ENCODE data around the gene ERC2. TPM values are rescaled to one million over a fixed set of nuclear protein-coding genes. Genes with fewer than 3 reads are reported as not detected.
A peak's percentile ranks its signal among the peaks of the same experiment; 100 is the strongest.

ERC2 gene
- total and polyA plus RNA-seq, 2 donors (not counting 3 experiments of a cell fraction or from before 2014, with no cell fraction given) = 5.6 to 15.5 TPM

DNA sequence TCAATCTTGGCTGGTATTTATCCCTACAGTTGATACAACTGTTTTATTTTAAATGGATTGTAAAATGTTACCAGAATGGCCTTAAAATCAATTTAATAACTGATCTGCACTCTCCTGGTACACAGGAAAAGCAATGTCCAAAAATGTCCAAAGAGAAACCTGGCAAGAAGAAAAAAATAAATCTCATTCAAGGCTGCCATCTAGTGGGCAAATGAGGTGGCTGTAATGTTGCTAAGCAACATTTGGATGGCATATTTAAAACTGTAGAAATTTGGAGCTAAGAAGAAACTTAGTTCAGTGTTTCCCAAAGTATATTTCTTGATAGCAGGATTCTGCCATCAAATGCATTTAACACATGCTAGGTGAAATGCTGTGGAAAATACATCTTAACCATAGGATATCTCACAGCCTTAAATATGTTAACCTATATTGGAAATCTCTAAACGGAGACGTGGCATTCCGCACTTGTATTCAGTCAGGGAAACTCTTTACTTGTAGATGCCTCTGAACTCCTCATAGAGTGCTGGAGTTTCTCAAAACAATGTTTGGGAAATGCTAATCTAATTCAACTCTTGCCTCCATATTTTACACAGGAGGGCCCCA is 216.8 kb downstream of the ERC2 start:
- Histone ChIP-seq H3K4me3 (replicated peaks in 1 of 3; ENCODE audit: insufficient read depth in 1 of 3, low read depth in 1 of 3, low read length in 3 of 3) (no peak overlapping the region), H3K9me3 (replicated peaks; ENCODE audit: control insufficient read depth, insufficient read depth, low read length) (no peaks in the 10 kb centered on the region), H4K20me1 (replicated peaks; ENCODE audit: control insufficient read depth, extremely low read depth, insufficient read depth, low read length) (no peaks in the 10 kb centered on the region), H3K27me3 (ENCODE audit: control insufficient read depth in 2 of 2, insufficient read depth in 2 of 2, low read length in 2 of 2) (no peaks in the 10 kb centered on the region), H3K36me3 (ENCODE audit: control insufficient read depth in 2 of 2, extremely low read depth in 1 of 2, insufficient read depth in 2 of 2, low read length in 2 of 2) (no peaks in the 10 kb centered on the region), H3K27ac (ENCODE audit: insufficient read depth, low read depth, low read length) (no peak overlapping the region), H3K9me1 (replicated peaks; ENCODE audit: control insufficient read depth, extremely low read depth, insufficient read depth, low read length) (no peaks in the 10 kb centered on the region), H3K79me2 (ENCODE audit: control insufficient read depth, insufficient read depth, low read length) (no peaks in the 10 kb centered on the region), H3K4me1 (ENCODE audit: control insufficient read depth, extremely low read depth, insufficient read depth, low read length) (no peaks in the 10 kb centered on the region), H3K4me2 (ENCODE audit: insufficient read depth, low read length) (no peak overlapping the region), H3K9ac (replicated peaks; ENCODE audit: extremely low read depth, insufficient read depth, low read length) (no peak overlapping the region), H2AFZ (ENCODE audit: low read depth, low read length) (no peak overlapping the region)
- intact Hi-C loops (cut with micrococcal nuclease) (loop anchor here (1.0 to 2.0 kb wide), 7 partner anchors 51 to 1397 kb away; no protein-coding TSS in a partner anchor), dilution Hi-C loops (cut with MboI; ENCODE audit: extremely low pct_ligation_motif_present, low sequenced_read_pairs) (no loop called here)
- no TSS peak for BruUV-seq (replicated peaks)
- TF ChIP-seq, protein P1, sequence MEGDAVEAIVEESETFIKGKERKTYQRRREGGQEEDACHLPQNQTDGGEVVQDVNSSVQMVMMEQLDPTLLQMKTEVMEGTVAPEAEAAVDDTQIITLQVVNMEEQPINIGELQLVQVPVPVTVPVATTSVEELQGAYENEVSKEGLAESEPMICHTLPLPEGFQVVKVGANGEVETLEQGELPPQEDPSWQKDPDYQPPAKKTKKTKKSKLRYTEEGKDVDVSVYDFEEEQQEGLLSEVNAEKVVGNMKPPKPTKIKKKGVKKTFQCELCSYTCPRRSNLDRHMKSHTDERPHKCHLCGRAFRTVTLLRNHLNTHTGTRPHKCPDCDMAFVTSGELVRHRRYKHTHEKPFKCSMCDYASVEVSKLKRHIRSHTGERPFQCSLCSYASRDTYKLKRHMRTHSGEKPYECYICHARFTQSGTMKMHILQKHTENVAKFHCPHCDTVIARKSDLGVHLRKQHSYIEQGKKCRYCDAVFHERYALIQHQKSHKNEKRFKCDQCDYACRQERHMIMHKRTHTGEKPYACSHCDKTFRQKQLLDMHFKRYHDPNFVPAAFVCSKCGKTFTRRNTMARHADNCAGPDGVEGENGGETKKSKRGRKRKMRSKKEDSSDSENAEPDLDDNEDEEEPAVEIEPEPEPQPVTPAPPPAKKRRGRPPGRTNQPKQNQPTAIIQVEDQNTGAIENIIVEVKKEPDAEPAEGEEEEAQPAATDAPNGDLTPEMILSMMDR (IDR thresholded peaks at IDR 0.05; ENCODE audit: extremely low read depth in 1 of 2, insufficient read depth in 1 of 2, low read depth in 1 of 2, low read length in 2 of 2) = peak; percentile 46 to 49
- no peak for TF ChIP-seq GATA2 (IDR thresholded peaks at IDR 0.05; ENCODE audit: insufficient read depth, insufficient read length, low read depth, low read length)
- TF ChIP-seq EZH2 (IDR thresholded peaks at IDR 0.05; ENCODE audit: borderline replicate concordance, low read depth, low read length, severe bottlenecking) = no peak
- CTCF ChIA-PET = interaction anchor here (0.6 to 6.7 kb wide), 84 partner anchors 9 to 1823 kb away, joined by 3 to 98 read pairs (median 4); partner anchors contain the start of gene WNT5A
- DNase-seq (ENCODE audit: low read depth, low spot score) = peak; percentile 66
- FAIRE-seq = peak; percentile 66
- POLR2A ChIA-PET = no interaction called here

- intact Hi-C loops (cut with micrococcal nuclease) = no loop called here
- no peak overlapping the region for H3K9ac ChIP-seq (replicated peaks; ENCODE audit: extremely low read depth, insufficient read depth, low read length)
- dilution Hi-C loops (cut with MboI; ENCODE audit: extremely low pct_ligation_motif_present, low sequenced_read_pairs) = no loop called here
- POLR2A ChIA-PET = no interaction called here
- H3K9me1 ChIP-seq (replicated peaks; ENCODE audit: control insufficient read depth, extremely low read depth, insufficient read depth, low read length) = no peaks in the 10 kb centered on the region
- H3K79me2 ChIP-seq (ENCODE audit: control insufficient read depth, insufficient read depth, low read length) = no peaks in the 10 kb centered on the region
- FAIRE-seq (no peak), DNase-seq (ENCODE audit: low read depth, low spot score) (no peak)
- no peak overlapping the region for H3K4me2 ChIP-seq (ENCODE audit: insufficient read depth, low read length)
- no peak overlapping the region for H3K4me3 ChIP-seq (replicated peaks in 1 of 3; ENCODE audit: insufficient read depth in 1 of 3, low read depth in 1 of 3, low read length in 3 of 3)
- no peak overlapping the region for H3K27ac ChIP-seq (ENCODE audit: insufficient read depth, low read depth, low read length)
- no peaks in the 10 kb centered on the region for H3K36me3 ChIP-seq (ENCODE audit: control insufficient read depth in 2 of 2, extremely low read depth in 1 of 2, insufficient read depth in 2 of 2, low read length in 2 of 2)
- BruUV-seq (replicated peaks) = no TSS peak
- no peak overlapping the region for H2AFZ ChIP-seq (ENCODE audit: low read depth, low read length)
- no peaks in the 10 kb centered on the region for H3K4me1 ChIP-seq (ENCODE audit: control insufficient read depth, extremely low read depth, insufficient read depth, low read length)
- H3K27me3 ChIP-seq (ENCODE audit: control insufficient read depth in 2 of 2, insufficient read depth in 2 of 2, low read length in 2 of 2) = no peaks in the 10 kb centered on the region
- no peaks in the 10 kb centered on the region for H4K20me1 ChIP-seq (replicated peaks; ENCODE audit: control insufficient read depth, extremely low read depth, insufficient read depth, low read length)
- H3K9me3 ChIP-seq (replicated peaks; ENCODE audit: control insufficient read depth, insufficient read depth, low read length) = no peaks in the 10 kb centered on the region
- CTCF ChIA-PET = no interaction called here
- no peak for TF ChIP-seq GATA2 (IDR thresholded peaks at IDR 0.05; ENCODE audit: insufficient read depth, insufficient read length, low read depth, low read length)
- no peak for TF ChIP-seq MYC (IDR thresholded peaks at IDR 0.05; ENCODE audit: low read depth, low read length)
- TF ChIP-seq, protein P1 (IDR thresholded peaks at IDR 0.05; ENCODE audit: extremely low read depth in 1 of 2, insufficient read depth in 1 of 2, low read depth in 1 of 2, low read length in 2 of 2) = no peak
- no peak for TF ChIP-seq MAX (IDR thresholded peaks at IDR 0.05; ENCODE audit: insufficient read depth, insufficient read length)
These were observed 220.2 kb downstream of the ERC2 start for GRCh38 chr3:56248021-56248420.
